ENCODE measurements around the gene MPP4. TPM values are rescaled to one million over a fixed set of nuclear protein-coding genes. Genes with fewer than 3 reads are reported as not detected.
"Not testable (repeated sequence)": the region's sequence is repeated elsewhere in the genome, so short reads cannot be mapped to it uniquely, and the experiment has no call there.

The MPP4 gene
- total and polyA plus RNA-seq, 2 of the 13 experiments (the other 11 are each of a cell fraction or from before 2014, with no cell fraction given): not detected

- BruUV-seq (replicated peaks): no TSS peak
- H3K36me3 ChIP-seq (replicated peaks in 1 of 2; ENCODE audit: control insufficient read depth in 1 of 2, insufficient read depth in 2 of 2, low read length in 2 of 2): no peaks in the 10 kb centered on the region
- no peak overlapping the region for H2AFZ ChIP-seq (ENCODE audit: low read length)
- intact Hi-C loops (cut with micrococcal nuclease; ENCODE audit: unreplicated experiment) (no loop called here), in situ Hi-C loops (cut with HindIII; ENCODE audit: extremely low pct_ligation_motif_present, low pct_unique_long_range_greater_than_20kb) (no loop called here)
- H3K9me3 ChIP-seq (ENCODE audit: low read length): no peaks in the 10 kb centered on the region
- no peak overlapping the region for H3K4me2 ChIP-seq (ENCODE audit: low read depth, low read length)
- H3K79me2 ChIP-seq (ENCODE audit: insufficient read depth, low read length): no peaks in the 10 kb centered on the region
- POLR2A ChIA-PET: no interaction called here
- TF ChIP-seq ZNF678 (CRISPR knock-in tag; IDR thresholded peaks at IDR 0.05): no peak
- 29% methylated on average over 3 of the region's 3 CpGs for WGBS (ENCODE audit: low lambda C conversion rate)
- no peak overlapping the region for H3K27ac ChIP-seq (ENCODE audit: extremely low read length, insufficient read depth, low read length)
- FAIRE-seq: no peak
- CTCF ChIA-PET (ENCODE audit: low intra/inter-chr PET ratio, low total read pairs): no interaction called here
- no peak for ATAC-seq
- DNase-seq (ENCODE audit: low spot score): no peak
- no peaks in the 10 kb centered on the region for H3K4me1 ChIP-seq (ENCODE audit: insufficient read depth, low read length)
- no peaks in the 10 kb centered on the region for H4K20me1 ChIP-seq (ENCODE audit: insufficient read depth, low read length)
- H3K27me3 ChIP-seq (ENCODE audit: control insufficient read depth in 1 of 2, insufficient read depth in 2 of 2, low read length in 2 of 2): peaks cover 0 to 12% of the 10 kb centered on the region in 2 experiments; a peak in 3 of 5 replicates
- no peak overlapping the region for H3K9ac ChIP-seq (ENCODE audit: insufficient read depth, low read depth, low read length)
- no peak overlapping the region for H3K4me3 ChIP-seq (replicated peaks in 1 of 3; ENCODE audit: insufficient read depth in 1 of 3, low read depth in 2 of 3, low read length in 3 of 3)
Observed at GRCh38 chr2:201674298-201674697, 24.1 kb downstream of the MPP4 start.

DNA sequence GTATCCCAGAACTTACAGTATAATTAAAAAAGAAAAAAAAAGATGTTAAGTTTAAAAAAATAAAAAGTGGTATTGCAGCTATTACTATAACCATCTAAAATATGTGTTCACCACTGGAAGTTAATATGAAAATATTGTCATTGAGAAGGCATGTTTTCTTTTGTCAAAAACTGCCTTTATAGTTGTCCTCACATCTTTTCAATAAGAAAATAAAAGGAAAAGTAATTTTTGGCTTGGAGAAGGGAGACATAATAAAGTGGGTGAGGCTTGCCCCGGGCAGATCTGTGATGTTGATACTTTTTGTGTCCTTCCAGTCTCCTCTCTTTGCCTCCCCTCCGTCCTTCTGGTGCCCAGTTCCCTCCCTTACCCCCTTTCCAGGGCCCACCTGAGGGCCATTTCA lies 24.9 kb downstream of the MPP4 start:
- BruUV-seq (replicated peaks): no TSS peak
- Histone ChIP-seq H3K4me3 (replicated peaks in 1 of 3; ENCODE audit: insufficient read depth in 1 of 3, low read depth in 2 of 3, low read length in 3 of 3) (no peak overlapping the region), H2AFZ (ENCODE audit: low read length) (no peak overlapping the region), H3K9ac (ENCODE audit: insufficient read depth, low read depth, low read length) (no peak overlapping the region), H3K79me2 (ENCODE audit: insufficient read depth, low read length) (no peaks in the 10 kb centered on the region), H4K20me1 (ENCODE audit: insufficient read depth, low read length) (no peaks in the 10 kb centered on the region), H3K9me3 (ENCODE audit: low read length) (no peaks in the 10 kb centered on the region), H3K27ac (ENCODE audit: extremely low read length, insufficient read depth, low read length) (no peak overlapping the region), H3K27me3 (ENCODE audit: control insufficient read depth in 1 of 2, insufficient read depth in 2 of 2, low read length in 2 of 2) (peaks cover 0 to 12% of the 10 kb centered on the region in 2 experiments; a peak in 3 of 5 replicates), H3K4me1 (ENCODE audit: insufficient read depth, low read length) (no peaks in the 10 kb centered on the region), H3K4me2 (ENCODE audit: low read depth, low read length) (no peak overlapping the region), H3K36me3 (replicated peaks in 1 of 2; ENCODE audit: control insufficient read depth in 1 of 2, insufficient read depth in 2 of 2, low read length in 2 of 2) (no peaks in the 10 kb centered on the region)
- ATAC-seq (no peak), DNase-seq (ENCODE audit: low spot score) (no peak), FAIRE-seq (no peak)
- intact Hi-C loops (cut with micrococcal nuclease; ENCODE audit: unreplicated experiment): no loop called here
- TF ChIP-seq SIX1 (CRISPR knock-in tag; IDR thresholded peaks at IDR 0.05; ENCODE audit: borderline replicate concordance): no peak
- no peak for TF ChIP-seq MAFF (IDR thresholded peaks at IDR 0.05; ENCODE audit: low read depth, low read length)
- no peak for TF ChIP-seq ZNF256 (CRISPR knock-in tag; conservative IDR thresholded peaks at IDR 0.05)
- no peak for TF ChIP-seq CCAR2 (optimal IDR thresholded peaks at IDR 0.05; ENCODE audit: low read depth, low read length)
- no peak for TF ChIP-seq HIVEP1 (CRISPR knock-in tag; IDR thresholded peaks at IDR 0.05)
- no peak for TF ChIP-seq HINFP (CRISPR knock-in tag; IDR thresholded peaks at IDR 0.05; ENCODE audit: low read depth)
- TF ChIP-seq ZSCAN30 (CRISPR knock-in tag; IDR thresholded peaks at IDR 0.05): no peak
- ChIA-PET POLR2A (no interaction called here), CTCF (ENCODE audit: low intra/inter-chr PET ratio, low total read pairs) (no interaction called here)
- in situ Hi-C loops (cut with HindIII; ENCODE audit: extremely low pct_ligation_motif_present, low pct_unique_long_range_greater_than_20kb): no loop called here
- WGBS (ENCODE audit: low lambda C conversion rate): 2% methylated on average over 2 of the region's 2 CpGs

GRCh38 chr2:201671205-201671604 lies 27.2 kb downstream of the MPP4 start:
- CTCF ChIA-PET (ENCODE audit: low intra/inter-chr PET ratio, low total read pairs); H3K27me3 ChIP-seq (ENCODE audit: control insufficient read depth in 1 of 2, insufficient read depth in 2 of 2, low read length in 2 of 2); in situ Hi-C loops (cut with HindIII; ENCODE audit: extremely low pct_ligation_motif_present, low pct_unique_long_range_greater_than_20kb); ATAC-seq; DNase-seq (ENCODE audit: low spot score); H3K79me2 ChIP-seq (ENCODE audit: insufficient read depth, low read length); intact Hi-C loops (cut with micrococcal nuclease; ENCODE audit: unreplicated experiment); H3K36me3 ChIP-seq (replicated peaks in 1 of 2; ENCODE audit: control insufficient read depth in 1 of 2, insufficient read depth in 2 of 2, low read length in 2 of 2); H3K4me2 ChIP-seq (ENCODE audit: low read depth, low read length); H3K4me1 ChIP-seq (ENCODE audit: insufficient read depth, low read length); POLR2A ChIA-PET; H3K4me3 ChIP-seq (replicated peaks in 1 of 3; ENCODE audit: insufficient read depth in 1 of 3, low read depth in 2 of 3, low read length in 3 of 3); H3K9ac ChIP-seq (ENCODE audit: insufficient read depth, low read depth, low read length); H3K27ac ChIP-seq (ENCODE audit: extremely low read length, insufficient read depth, low read length); H2AFZ ChIP-seq (ENCODE audit: low read length); H4K20me1 ChIP-seq (ENCODE audit: insufficient read depth, low read length); H3K9me3 ChIP-seq (ENCODE audit: low read length); FAIRE-seq; BruUV-seq (replicated peaks): not testable (repeated sequence)
- WGBS (ENCODE audit: low lambda C conversion rate): 12% methylated on average over 4 of the region's 4 CpGs
